NCI-H524 treated with DMSO at 0.1 percent for 48 hours (cell line): Measurements from ENCODE around the gene OLFML3.
"Not testable (repeated sequence)": the region's sequence is repeated elsewhere in the genome, so short reads cannot be mapped to it uniquely, and the experiment has no call there.

Experiments used
- DNase-seq: peaks from one replicate; lab custom pipeline; 2025; lab: John Stamatoyannopoulos, UW

Gene OLFML3

GRCh38 chr1:113991467-113991997 lies 12.3 kb downstream of the OLFML3 start:
- DNase-seq = no peak

GRCh38 chr1:113993072-113993471 lies 13.8 kb downstream of the OLFML3 start:
- peak; percentile 62 for DNase-seq

- no peak for DNase-seq
Observed at GRCh38 chr1:113993766-113994165, 14.5 kb downstream of the OLFML3 start.

- no peak for DNase-seq
Observed at GRCh38 chr1:113995382-113995781, 16.1 kb downstream of the OLFML3 start.

GRCh38 chr1:113998361-113998760 lies 19.1 kb downstream of the OLFML3 start:
- DNase-seq = no peak

- no peak for DNase-seq
Observed at GRCh38 chr1:113999233-113999632, 20.0 kb downstream of the OLFML3 start.

- DNase-seq = no peak
Observed at GRCh38 chr1:113999799-114000198, 20.5 kb downstream of the OLFML3 start.

- DNase-seq = no peak
Observed at GRCh38 chr1:114000406-114000805, 21.1 kb downstream of the OLFML3 start.

GRCh38 chr1:114002492-114003239 lies 23.4 kb downstream of the OLFML3 start:
- no peak for DNase-seq

- DNase-seq = no peak
Observed at GRCh38 chr1:114003431-114003830, 24.2 kb downstream of the OLFML3 start.

- not testable (repeated sequence) for DNase-seq
Observed at GRCh38 chr1:114006825-114007224, 27.6 kb downstream of the OLFML3 start.

- DNase-seq = no peak
Observed at GRCh38 chr1:114008480-114008941, 29.2 kb downstream of the OLFML3 start.

- DNase-seq = no peak
Observed at GRCh38 chr1:114008993-114009392, 29.7 kb downstream of the OLFML3 start.

GRCh38 chr1:114009393-114009792 lies 30.1 kb downstream of the OLFML3 start:
- DNase-seq = no peak

GRCh38 chr1:114010433-114011184 lies 31.3 kb downstream of the OLFML3 start:
- DNase-seq = no peak

GRCh38 chr1:114011796-114012195 lies 32.5 kb downstream of the OLFML3 start:
- DNase-seq = no peak

GRCh38 chr1:114015075-114015474 lies 35.8 kb downstream of the OLFML3 start:
- DNase-seq = no peak

- not testable (repeated sequence) for DNase-seq
Observed at GRCh38 chr1:114019724-114020123, 40.5 kb downstream of the OLFML3 start.

- peak; percentile 65 for DNase-seq
Observed at GRCh38 chr1:114021665-114022099, 42.4 kb downstream of the OLFML3 start.

GRCh38 chr1:114022877-114023276 lies 43.6 kb downstream of the OLFML3 start:
- DNase-seq = no peak

- peak; percentile 94 for DNase-seq
Observed at GRCh38 chr1:114023377-114023776, 44.1 kb downstream of the OLFML3 start.

GRCh38 chr1:114024049-114024448 lies 44.8 kb downstream of the OLFML3 start:
- DNase-seq = peak; percentile 17
